ENCODE results near the gene TRIM41. TPM values are rescaled to one million over a fixed set of nuclear protein-coding genes. Genes with fewer than 3 reads are reported as not detected.

The TRIM41 gene
- total RNA-seq, 1 donor from 2014 or later = 28.8 TPM

GRCh38 chr5:181233088-181233800 is 10.2 kb downstream of the TRIM41 start:
- H3K4me1 Mint-ChIP-seq (ENCODE audit: low read depth, unreplicated experiment) = no peaks in the 10 kb centered on the region
- H3K4me3 Mint-ChIP-seq (ENCODE audit: unreplicated experiment) = no peak overlapping the region
- H3K36me3 Mint-ChIP-seq (ENCODE audit: unreplicated experiment) = peaks cover 10% of the 10 kb centered on the region
- H3K27me3 Mint-ChIP-seq (ENCODE audit: unreplicated experiment) = peaks cover 6% of the 10 kb centered on the region
- peaks cover 11% of the 10 kb centered on the region for H3K9me3 Mint-ChIP-seq (ENCODE audit: unreplicated experiment)
- peak overlapping the region; percentile 52 for H3K27ac Mint-ChIP-seq (ENCODE audit: unreplicated experiment)
- DNase-seq = no peak
- no peak for TF ChIP-seq CTCF (IDR thresholded peaks at IDR 0.05; ENCODE audit: partially characterized antibody, unreplicated experiment)

- Mint-ChIP-seq H3K9me3 (ENCODE audit: unreplicated experiment) (peaks cover 11% of the 10 kb centered on the region), H3K36me3 (ENCODE audit: unreplicated experiment) (peaks cover 10% of the 10 kb centered on the region), H3K27ac (ENCODE audit: unreplicated experiment) (no peak overlapping the region), H3K4me3 (ENCODE audit: unreplicated experiment) (no peak overlapping the region), H3K27me3 (ENCODE audit: unreplicated experiment) (peaks cover 6% of the 10 kb centered on the region), H3K4me1 (ENCODE audit: low read depth, unreplicated experiment) (no peaks in the 10 kb centered on the region)
- TF ChIP-seq CTCF (IDR thresholded peaks at IDR 0.05; ENCODE audit: partially characterized antibody, unreplicated experiment) = no peak
- no peak for DNase-seq
These were observed 10.8 kb downstream of the TRIM41 start for GRCh38 chr5:181233801-181234454.

- no peak overlapping the region for H3K4me3 Mint-ChIP-seq (ENCODE audit: unreplicated experiment)
- H3K9me3 Mint-ChIP-seq (ENCODE audit: unreplicated experiment) = peaks cover 11% of the 10 kb centered on the region
- DNase-seq = no peak
- H3K4me1 Mint-ChIP-seq (ENCODE audit: low read depth, unreplicated experiment) = no peaks in the 10 kb centered on the region
- H3K27me3 Mint-ChIP-seq (ENCODE audit: unreplicated experiment) = peaks cover 4% of the 10 kb centered on the region
- H3K27ac Mint-ChIP-seq (ENCODE audit: unreplicated experiment) = peak overlapping the region; percentile 43
- peaks cover 8% of the 10 kb centered on the region for H3K36me3 Mint-ChIP-seq (ENCODE audit: unreplicated experiment)
- no peak for TF ChIP-seq CTCF (IDR thresholded peaks at IDR 0.05; ENCODE audit: partially characterized antibody, unreplicated experiment)
These were observed 11.6 kb downstream of the TRIM41 start for GRCh38 chr5:181234455-181235306.

- no peak for TF ChIP-seq CTCF (IDR thresholded peaks at IDR 0.05; ENCODE audit: partially characterized antibody, unreplicated experiment)
- Mint-ChIP-seq H3K9me3 (ENCODE audit: unreplicated experiment) (peaks cover 9% of the 10 kb centered on the region), H3K27me3 (ENCODE audit: unreplicated experiment) (peaks cover 3% of the 10 kb centered on the region), H3K27ac (ENCODE audit: unreplicated experiment) (peak overlapping the region; percentile 43), H3K4me3 (ENCODE audit: unreplicated experiment) (no peak overlapping the region), H3K4me1 (ENCODE audit: low read depth, unreplicated experiment) (no peaks in the 10 kb centered on the region), H3K36me3 (ENCODE audit: unreplicated experiment) (peaks cover 5% of the 10 kb centered on the region)
- no peak for DNase-seq
These were observed 12.2 kb downstream of the TRIM41 start for GRCh38 chr5:181235323-181235688.
